HG03045 (cell line): ENCODE results near the gene CARMIL3.

Source experiments
- ATAC-seq: cut with Tn5 transposase; IDR thresholded peaks from one replicate; pipeline ENCODE4 v1.9.1; 2021; ENCODE audit warnings: mild to moderate bottlenecking, moderate library complexity; ENCODE audit not compliant: unreplicated experiment

The CARMIL3 gene

GRCh38 chr14:24062216-24062980 lies 10.6 kb downstream of the CARMIL3 start:
- no peak for ATAC-seq

GRCh38 chr14:24063263-24063836 lies 11.5 kb downstream of the CARMIL3 start:
- no peak for ATAC-seq

GRCh38 chr14:24064091-24064795 lies 12.4 kb downstream of the CARMIL3 start:
- ATAC-seq = no peak

GRCh38 chr14:24064856-24065255 lies 13.0 kb downstream of the CARMIL3 start:
- no peak for ATAC-seq

- ATAC-seq = no peak
Measured at GRCh38 chr14:24065408-24065807, 13.6 kb downstream of the CARMIL3 start.

- no peak for ATAC-seq
Measured at GRCh38 chr14:24066496-24067132, 14.8 kb downstream of the CARMIL3 start.

GRCh38 chr14:24067133-24068082 lies 15.6 kb downstream of the CARMIL3 start:
- ATAC-seq = no peak

- no peak for ATAC-seq
Measured at GRCh38 chr14:24068711-24069410, 17.1 kb downstream of the CARMIL3 start.

GRCh38 chr14:24069411-24069735 lies 17.6 kb downstream of the CARMIL3 start:
- ATAC-seq = no peak

- no peak for ATAC-seq
Measured at GRCh38 chr14:24070285-24071143, 18.7 kb downstream of the CARMIL3 start.

- no peak for ATAC-seq
Measured at GRCh38 chr14:24071144-24071697, 19.4 kb downstream of the CARMIL3 start, which contains the start of gene CPNE6. Gene CPNE6, plus strand, starts transcription at chr14:24071562. Its CDS starts 1,375 bp downstream, at chr14:24072937.

GRCh38 chr14:24071836-24072430 lies 20.1 kb downstream of the CARMIL3 start:
- ATAC-seq = no peak

GRCh38 chr14:24072436-24072835 lies 20.6 kb downstream of the CARMIL3 start:
- ATAC-seq = no peak

- ATAC-seq = no peak
Measured at GRCh38 chr14:24072881-24073877, 21.4 kb downstream of the CARMIL3 start.

- no peak for ATAC-seq
Measured at GRCh38 chr14:24074625-24075484, 23.0 kb downstream of the CARMIL3 start.
